ENCODE measurements around the gene RRP15.

The RRP15 gene

GRCh38 chr1:218328769-218329168 is 43.7 kb downstream of the RRP15 start:
- DNase-seq (ENCODE audit: extremely low read depth, low read depth), result no peak
- no peak for TF ChIP-seq CTCF (IDR thresholded peaks at IDR 0.05; ENCODE audit: low read depth, low read length, missing control alignments)

GRCh38 chr1:218330043-218330623 is 45.0 kb downstream of the RRP15 start:
- TF ChIP-seq CTCF (IDR thresholded peaks at IDR 0.05; ENCODE audit: low read depth, low read length, missing control alignments), result peak; percentile 11
- no peak overlapping the region for H3K4me3 ChIP-seq (replicated peaks; ENCODE audit: low read depth, low read length)
- no peak for DNase-seq (ENCODE audit: extremely low read depth, low read depth)

More at GRCh38 chr1:218328769-218329168, 43.7 kb downstream of the RRP15 start:
- H3K4me3 ChIP-seq (replicated peaks; ENCODE audit: low read depth, low read length), result no peak overlapping the region

DNA sequence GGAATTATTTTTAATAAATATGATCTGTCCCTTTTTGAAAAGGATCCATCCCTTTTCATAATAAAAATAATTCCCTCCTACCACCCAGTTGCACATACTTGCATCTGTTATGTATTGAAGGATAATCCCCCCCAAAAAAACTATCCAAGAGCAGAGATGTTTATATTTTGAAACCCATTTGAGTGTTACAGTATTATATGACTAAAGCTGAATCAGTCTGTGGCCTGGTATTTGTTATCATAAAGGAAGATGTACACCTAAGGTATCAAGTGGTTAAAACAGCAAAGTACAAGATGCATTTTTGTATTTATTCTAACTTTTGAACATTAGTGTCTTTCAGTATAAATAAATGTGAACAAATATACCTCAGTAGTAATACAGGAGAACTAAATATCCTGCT is 47.3 kb downstream of the RRP15 start:
- H3K4me3 ChIP-seq (replicated peaks; ENCODE audit: low read depth, low read length), result no peak overlapping the region
- no peak for TF ChIP-seq CTCF (IDR thresholded peaks at IDR 0.05; ENCODE audit: low read depth, low read length, missing control alignments)
- no peak for DNase-seq (ENCODE audit: extremely low read depth, low read depth)

- no peak overlapping the region for H3K4me3 ChIP-seq (replicated peaks; ENCODE audit: low read depth, low read length)
- DNase-seq (ENCODE audit: extremely low read depth, low read depth), result no peak
- no peak for TF ChIP-seq CTCF (IDR thresholded peaks at IDR 0.05; ENCODE audit: low read depth, low read length, missing control alignments)
Observed at GRCh38 chr1:218336328-218336727, 51.2 kb downstream of the RRP15 start.

DNA sequence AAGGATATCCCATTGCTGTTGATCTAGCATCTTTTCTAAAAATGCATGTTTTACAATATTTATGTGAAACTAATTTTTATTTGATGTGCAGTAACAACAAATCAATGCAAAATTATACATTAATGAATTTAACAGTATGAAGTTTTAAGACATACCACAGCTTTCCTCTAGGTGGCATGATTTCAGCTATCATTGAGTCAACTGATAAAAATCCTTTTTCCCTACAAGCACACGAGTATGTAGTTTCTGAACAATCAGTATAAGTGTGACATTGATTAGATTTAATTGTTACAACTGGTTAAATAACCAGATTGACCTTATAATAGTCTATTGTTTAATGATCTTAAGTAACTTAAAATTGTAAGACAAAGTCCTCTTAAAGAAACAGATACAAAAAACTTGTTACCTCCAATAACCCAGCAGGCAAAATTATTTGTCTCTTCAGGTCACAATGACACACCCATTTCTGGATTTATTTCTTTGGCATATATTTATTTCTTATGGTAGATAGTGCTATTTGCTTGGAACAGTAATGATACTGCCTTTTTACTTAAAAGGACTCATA is 54.3 kb downstream of the RRP15 start:
- no peak overlapping the region for H3K4me3 ChIP-seq (replicated peaks; ENCODE audit: low read depth, low read length)
- peak; percentile 43 for TF ChIP-seq CTCF (IDR thresholded peaks at IDR 0.05; ENCODE audit: low read depth, low read length, missing control alignments)
- DNase-seq (ENCODE audit: extremely low read depth, low read depth), result no peak

GRCh38 chr1:218341325-218341724 is 56.2 kb downstream of the RRP15 start:
- DNase-seq (ENCODE audit: extremely low read depth, low read depth), result no peak
- no peak overlapping the region for H3K4me3 ChIP-seq (replicated peaks; ENCODE audit: low read depth, low read length)
- no peak for TF ChIP-seq CTCF (IDR thresholded peaks at IDR 0.05; ENCODE audit: low read depth, low read length, missing control alignments)

GRCh38 chr1:218342091-218342490 is 57.0 kb downstream of the RRP15 start:
- no peak for DNase-seq (ENCODE audit: extremely low read depth, low read depth)
- no peak for TF ChIP-seq CTCF (IDR thresholded peaks at IDR 0.05; ENCODE audit: low read depth, low read length, missing control alignments)
- no peak overlapping the region for H3K4me3 ChIP-seq (replicated peaks; ENCODE audit: low read depth, low read length)

All from HFF-Myc (cell line).